ENCODE measurements around the gene C1orf52.
"Not testable (repeated sequence)": the region's sequence is repeated elsewhere in the genome, so short reads cannot be mapped to it uniquely, and the experiment has no call there.

C1orf52 gene

DNA sequence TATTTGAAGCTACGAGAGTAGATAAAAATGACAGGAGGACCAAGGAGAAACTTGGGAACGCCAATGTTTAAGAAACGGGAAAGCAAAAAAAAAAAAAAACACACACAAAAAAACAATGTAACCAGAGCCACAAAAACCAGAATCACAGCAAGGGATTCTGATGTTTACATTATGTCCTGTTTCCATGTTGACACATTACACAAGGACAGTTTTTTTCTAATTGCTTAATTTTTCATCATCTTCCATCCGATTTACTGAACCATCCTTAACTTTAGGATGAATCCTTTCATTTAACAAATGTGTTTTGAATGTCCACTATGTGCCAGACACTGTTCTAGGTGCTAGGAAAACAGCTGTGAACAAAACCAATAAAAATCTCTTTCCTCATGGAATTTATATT lies 18.3 kb upstream of the C1orf52 start:
- DNase-seq (ENCODE audit: low read depth), result no peak

DNA sequence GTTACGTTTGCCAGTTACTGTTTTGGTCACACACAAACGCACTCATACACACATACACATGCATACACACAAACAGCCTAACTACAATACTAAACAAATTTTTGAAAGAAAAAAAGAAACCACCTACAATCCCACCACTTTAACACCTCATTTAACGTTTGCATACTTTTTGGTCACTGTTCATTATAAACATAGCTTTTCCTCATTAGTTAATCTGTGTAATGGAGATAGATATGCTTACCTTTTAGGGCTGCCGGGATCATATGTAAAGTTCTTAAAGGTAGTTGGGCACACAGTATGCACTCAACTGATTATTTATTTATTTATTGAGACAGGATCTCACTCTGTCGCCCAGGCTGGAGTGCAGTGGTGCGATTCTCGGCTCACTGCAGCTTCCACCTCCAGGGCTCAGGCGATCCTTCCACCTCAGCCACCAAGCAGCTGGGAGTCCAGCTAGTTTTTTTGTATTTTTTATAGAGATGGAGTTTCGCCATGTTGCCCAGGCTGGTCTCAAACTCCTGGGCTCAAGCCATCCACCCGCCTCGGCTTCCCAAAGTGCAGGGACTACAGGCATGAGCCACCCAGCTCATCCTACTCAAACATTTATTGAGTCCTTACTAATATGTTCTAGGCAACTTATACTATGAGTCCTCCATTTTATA lies 17.6 kb upstream of the C1orf52 start:
- DNase-seq (ENCODE audit: low read depth), result no peak

DNA sequence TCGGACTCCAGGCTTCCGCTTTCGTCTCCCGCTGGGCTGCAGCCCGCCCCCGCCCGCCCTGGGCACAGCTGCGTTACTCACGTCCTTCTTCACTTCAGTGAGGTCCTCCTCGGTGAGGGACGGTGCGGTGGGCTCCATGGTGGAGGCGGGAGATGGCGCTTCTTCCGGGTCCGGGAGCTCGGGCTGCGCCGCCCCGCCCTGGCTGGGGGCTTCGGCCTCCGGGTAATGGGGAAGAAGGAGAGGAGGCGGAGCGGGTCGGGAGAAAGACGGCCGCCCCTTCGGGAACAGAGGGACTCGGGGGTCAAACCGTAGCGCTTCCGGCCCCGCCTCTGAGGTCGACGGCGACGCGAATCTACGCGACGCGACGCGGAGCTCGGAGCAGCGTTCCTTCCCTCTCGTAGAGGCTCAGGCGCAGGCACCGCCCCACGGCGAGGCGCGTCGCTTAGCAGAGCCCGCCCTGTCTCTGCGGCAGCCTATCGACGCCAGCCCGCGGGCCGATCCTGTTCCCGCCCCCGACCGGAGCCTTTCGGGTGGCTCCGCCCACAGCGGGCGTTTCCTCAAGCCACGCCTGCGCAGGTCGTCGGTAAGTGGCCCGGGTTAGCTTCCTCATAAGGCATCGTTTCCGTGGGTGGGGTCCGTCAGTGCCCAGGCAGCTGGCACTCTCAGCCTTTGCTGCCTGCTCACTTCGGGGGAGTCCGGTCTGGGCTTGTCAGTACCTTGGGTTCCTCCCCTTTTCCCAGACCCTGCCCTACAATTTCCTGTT lies 16.9 kb upstream of the C1orf52 start, which contains the start of gene BCL10:
Gene BCL10, minus strand, starts transcription at position 418 of the 763 bp plus-strand sequence. Its CDS starts 280 bp downstream, at position 138.
- DNase-seq (ENCODE audit: low read depth), result peak; percentile 93

DNA sequence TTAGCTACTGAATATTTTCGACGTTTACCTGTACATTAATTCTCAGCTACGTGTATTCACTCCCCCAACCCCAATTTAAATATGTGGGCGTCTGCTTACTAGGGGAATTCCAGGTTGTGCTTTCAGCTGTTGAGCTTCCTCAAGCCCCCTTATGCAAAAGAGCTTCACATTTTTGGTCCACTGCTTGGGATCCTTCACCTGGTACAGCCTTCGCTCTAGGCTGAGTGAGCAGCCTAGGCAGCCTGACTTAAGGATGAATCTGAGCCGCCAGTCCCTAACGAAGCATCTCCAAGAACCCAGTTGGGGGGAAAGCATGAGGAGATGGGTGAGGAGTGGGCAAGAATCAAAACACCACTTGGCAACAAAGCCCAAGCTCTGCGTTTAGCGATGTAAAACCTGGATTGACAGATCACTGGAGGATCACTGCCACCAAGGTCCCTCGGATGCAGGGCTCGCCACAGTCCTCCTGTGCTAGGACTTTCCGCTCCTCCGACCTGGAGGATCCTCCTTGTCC lies 16.3 kb upstream of the C1orf52 start:
- DNase-seq (ENCODE audit: low read depth), result no peak

DNA sequence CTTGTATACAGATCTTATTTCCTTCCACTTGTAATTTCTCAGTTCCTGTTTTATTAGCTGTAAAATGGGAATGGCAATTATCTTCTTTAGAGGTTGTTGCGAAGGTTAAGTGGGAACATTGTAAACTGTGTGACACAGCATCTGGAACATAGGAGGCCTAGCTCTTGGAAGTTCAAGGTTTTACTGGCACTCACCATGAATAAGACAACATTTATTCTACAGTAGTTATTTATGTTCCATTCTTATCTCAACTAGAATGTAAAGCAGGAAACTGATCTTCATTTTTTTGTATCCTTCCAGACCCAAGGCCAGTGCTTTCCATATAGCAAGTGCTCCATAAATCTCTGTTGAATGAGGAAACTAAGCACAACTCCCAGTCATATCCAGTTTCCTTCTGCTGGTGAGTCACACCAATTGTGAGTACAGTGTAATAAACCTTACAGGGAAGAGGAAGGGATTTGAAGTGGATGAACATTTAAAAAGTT lies 15.5 kb upstream of the C1orf52 start:
- no peak for DNase-seq (ENCODE audit: low read depth)

DNA sequence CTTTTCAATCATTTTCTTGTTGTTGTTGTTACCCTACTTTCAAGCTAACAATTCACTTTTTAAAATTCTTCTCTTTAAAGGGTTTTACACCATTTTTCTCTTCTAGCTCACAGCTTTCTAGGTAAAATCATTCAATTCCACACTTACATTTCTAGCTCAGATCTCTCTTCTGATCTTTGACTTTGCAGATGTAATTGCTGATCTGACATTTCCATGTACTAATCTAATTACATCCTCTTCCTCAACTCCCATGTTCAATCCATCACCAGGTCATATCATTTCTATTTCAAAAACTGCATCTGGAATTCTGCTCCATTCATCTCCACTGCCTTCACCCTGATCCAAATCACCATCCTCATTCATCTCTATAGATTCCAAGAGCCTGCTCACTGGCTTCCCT lies 13.9 kb upstream of the C1orf52 start:
- no peak for DNase-seq (ENCODE audit: low read depth)

DNA sequence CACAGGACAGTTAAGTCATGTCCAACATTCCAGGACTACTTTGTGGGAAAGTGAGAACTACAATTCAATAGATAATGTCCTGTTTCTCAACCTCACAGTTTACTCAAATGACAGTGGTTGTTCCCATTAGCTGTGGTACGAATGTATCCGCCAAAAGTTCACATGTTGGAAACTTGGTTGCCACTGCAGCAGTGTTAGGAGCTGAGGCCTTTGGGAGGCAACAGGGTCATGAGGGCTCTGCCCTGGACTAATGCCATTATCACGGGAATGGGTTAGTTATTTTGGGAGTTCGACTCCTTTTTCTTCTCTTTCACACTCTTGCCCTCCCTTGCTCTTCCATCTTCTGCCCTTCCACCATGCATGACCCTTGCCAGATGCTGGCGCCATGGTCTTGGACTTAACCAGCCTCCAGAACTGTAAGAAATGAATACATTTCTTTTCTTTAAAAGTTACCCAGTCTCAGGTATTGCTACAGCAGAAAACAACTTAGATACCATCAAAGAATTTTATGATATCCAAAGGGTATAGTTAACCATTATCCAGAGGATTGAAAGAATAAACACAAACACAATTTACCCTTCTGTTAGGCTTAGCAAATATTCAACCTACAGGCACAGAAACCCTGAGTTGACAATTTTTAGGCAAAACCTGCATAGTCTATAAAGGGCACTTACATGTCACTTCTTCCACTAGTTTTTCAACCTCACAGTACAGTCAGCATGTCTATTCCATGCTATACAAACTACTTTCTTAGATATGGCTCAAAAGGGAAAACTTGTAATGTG lies 9.5 kb upstream of the C1orf52 start:
- DNase-seq (ENCODE audit: low read depth), result no peak

DNA sequence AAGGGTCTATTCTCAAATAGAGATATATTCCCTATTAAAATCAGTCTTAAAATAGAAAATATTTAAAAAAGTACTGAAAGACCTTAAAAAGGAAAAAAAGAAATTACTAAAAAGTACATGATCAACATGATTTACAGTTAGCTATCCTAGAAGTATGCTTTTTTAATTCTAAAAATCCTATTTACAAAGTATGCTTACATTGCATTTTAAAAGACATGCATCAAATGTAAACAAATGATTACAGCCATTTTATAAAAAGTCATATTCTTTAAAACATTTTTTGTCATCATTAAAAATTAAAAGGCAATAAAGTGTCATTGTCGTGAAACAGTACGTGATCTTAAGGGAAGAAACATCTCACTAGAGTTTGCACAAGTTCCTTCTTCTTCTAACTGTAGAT lies 7.9 kb upstream of the C1orf52 start:
- no peak for DNase-seq (ENCODE audit: low read depth)

DNA sequence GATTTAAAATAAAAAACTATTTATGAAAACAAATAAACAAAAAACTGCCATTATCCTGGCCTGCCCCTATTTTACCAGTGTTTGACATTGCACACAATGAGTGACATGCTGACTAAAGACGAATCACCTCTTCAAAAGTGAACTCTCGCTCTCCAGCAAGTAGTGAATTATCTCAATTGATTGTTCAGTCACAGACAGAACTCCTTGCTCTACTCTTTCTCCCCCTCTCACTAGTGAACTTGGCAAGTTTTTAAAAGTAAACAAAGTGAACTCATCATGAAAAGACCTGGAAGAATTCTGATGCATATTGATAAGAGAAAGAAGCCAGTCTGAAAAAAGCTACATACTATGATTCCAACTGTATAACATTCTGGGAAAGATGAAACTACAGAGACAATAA lies 4.7 kb upstream of the C1orf52 start:
- no peak for DNase-seq (ENCODE audit: low read depth)

DNA sequence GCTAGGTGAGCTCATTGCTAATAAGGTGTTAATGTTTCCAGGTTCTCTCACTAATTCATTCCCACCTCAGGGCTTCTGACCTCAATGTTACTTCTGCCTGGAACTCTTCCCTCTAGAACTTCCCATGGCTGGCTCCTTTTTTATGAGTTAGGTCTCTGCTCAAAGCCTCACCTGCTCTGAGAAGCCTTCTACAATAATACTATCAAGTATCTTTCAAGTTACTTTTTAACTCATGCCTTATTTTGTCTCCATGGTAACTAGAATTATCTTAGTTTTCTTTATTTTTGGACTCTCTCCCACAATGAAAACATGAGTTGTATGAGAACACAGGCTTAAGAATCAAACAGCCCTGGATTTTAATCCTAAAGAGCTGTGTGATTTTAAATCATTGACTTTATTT lies 3.5 kb upstream of the C1orf52 start:
- DNase-seq (ENCODE audit: low read depth), result no peak

DNA sequence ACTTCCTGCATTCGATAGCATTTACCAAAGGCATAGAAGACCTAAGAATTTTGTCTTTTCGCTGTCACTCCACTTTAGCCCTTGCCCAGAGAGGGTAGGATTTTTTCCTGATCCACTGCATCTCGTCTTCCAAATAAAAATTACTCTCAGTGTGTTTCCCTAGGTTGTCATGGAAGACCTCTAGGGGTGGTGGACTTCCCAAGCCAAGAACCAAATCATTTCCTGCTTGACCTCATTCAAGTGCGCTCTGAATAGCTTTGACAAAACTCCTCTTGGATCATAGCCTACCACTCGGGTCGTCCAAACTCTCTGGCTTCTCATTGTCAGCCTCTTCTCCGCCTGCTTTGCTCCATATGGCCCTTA lies 431 bp upstream of the C1orf52 start:
- no peak for DNase-seq (ENCODE audit: low read depth)

DNA sequence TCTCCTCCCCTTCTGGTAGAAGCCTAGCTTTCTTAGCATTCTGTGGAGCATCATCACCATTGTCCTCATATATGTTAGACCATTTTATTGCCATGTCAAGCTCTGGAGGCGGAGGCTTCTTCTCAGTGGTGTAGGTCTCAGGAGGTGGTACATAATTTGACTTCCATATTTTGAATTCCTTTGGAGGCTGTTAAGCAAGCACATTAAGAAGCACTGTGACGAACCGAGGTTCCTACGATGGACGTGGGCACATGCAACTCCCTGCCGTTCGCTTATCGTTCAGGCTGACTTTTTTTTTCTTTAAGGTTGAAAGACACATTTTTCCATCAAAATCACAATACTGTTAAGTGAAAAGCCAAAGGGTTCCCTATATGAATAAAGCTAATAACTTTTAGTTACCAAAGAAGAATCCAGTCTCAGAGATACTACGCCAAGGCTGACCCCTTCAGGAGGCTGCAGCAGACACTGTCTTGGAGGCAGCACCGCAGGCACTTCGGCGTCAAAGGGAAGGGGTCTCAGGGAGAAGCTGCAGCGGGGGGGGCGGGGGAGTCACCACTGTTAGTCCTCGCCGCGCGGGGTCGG lies 835 bp downstream of the C1orf52 start:
- DNase-seq (ENCODE audit: low read depth), result no peak

DNA sequence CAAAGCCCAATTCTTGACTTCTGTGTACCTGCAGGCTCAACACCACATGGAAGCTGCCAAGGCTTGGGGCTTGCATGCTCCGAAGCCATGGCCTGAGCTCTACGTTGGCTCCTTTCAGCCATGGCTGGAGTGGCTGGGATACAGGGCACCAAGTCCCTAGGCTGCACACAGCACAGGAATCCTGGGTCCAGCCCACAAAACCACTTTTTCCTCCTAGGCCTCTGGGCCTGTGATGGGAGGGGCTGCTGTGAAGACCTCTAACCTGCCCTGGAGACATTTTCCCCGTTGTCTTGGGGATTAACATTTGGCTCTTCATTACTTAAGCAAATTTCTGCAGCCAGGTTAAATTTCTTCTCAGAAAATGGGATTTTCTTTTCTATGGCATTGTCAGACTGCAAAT lies 10.4 kb downstream of the C1orf52 start:
- DNase-seq (ENCODE audit: low read depth), result not testable (repeated sequence)

DNA sequence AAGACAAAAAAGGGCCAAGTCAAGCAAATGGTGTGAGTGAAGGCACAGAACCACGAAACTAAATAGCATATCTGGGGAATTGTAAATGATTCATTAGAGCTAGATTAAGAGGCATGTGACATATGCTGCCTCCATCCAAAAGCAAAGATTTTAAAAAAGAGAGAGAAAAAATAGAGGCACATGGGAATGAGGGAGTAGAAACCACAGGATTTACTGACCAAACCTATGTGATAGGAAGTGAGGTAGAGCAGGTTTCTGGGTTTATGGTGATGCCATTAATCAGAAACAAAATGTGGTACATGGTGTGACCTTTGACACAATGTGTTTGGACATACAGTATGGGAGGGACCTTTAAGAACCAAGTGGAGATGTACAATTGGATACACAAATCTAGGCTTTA lies 13.6 kb downstream of the C1orf52 start:
- no peak for DNase-seq (ENCODE audit: low read depth)

DNA sequence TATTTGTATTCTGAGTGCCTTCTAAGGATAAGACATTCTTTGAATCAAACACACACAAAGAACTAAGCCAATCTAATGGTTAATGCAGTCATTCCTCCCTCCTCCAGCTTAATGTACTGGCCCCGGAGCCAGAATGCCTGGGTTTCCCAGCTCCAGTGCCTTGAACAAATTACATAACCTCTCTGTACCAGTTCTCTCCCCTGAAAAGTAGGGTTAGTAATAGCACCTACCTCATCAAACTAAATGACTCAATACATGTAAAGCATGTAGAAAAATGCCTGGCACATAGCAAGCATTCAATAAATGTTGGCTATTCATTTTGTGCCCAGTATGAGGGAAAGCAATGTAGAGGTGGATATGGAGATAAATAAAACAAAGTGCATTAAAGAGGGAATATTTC lies 14.0 kb downstream of the C1orf52 start:
- DNase-seq (ENCODE audit: low read depth), result no peak

DNA sequence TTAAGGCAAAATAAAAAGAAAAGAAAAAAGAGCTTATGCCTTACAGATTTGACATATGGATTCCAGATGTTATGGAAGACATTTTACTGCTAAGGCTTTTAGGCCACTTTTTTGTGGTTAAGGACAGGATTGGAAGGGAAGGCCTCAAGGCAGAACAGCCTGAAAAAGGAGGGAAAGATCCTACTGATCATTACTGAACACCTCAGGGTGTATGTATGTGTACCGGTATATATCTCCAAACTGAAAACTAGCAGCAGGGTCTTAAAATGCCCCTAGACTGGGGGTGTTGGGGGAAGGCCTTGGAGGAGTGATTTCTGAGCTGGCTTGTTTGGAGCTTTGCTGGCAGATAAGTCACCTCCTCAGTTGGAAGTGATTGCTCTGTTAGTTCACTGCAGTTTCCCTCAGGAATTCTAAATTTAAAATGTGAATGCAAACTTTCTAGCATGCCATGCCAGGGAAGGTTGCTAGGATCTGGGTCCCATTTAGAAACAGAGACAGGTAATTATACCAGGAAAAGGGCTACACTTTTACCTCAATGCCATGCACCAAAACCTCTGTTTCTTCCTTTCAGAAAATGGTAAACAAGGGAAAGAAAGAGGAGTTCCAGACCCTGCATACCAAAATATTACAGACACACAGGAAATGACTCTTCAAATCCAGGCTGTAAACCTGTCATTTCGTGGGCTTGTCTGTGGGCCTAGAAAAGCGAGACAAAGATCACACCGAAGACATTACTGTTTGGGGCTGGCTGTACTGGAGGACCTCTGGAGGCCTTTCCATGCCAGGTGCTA lies 15.0 kb downstream of the C1orf52 start:
- DNase-seq (ENCODE audit: low read depth), result no peak

DNA sequence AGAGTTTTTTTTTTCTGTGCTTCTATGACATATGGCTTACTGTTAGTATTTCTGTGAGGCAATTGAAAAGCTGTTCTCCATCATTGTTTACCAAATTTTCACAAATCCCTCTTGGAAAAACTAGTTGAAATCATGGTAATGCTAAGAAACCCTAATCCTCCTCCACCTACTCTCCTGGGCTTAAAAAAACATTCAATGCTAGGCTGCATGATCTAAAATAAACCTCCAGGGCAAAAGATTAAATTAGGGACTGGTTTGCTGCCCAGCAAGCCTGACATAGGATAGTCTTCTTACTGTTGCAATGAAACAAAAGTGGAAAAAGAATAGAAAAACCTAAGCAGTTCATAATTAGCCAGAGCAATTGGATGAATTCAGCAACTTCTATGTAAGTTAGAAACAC lies 16.1 kb downstream of the C1orf52 start:
- DNase-seq (ENCODE audit: low read depth), result no peak

DNA sequence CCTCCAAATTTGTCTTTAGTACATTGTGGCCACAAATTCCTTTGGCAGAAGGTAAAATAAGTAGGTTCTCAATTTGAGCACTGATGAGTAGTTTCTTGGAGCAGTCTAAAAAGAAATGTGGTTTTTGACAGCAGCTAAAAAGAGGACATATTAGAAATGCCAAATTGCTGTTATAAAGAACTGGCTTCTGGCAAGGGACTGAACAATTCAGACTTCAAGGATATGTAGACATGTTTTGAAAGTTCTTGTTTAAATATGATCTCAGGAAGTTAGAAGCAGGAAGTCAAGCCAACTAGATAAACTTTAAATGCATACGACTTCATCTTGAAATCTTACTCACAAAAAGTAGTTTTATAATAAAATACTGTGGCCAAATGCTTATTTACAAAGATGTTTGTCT lies 18.8 kb downstream of the C1orf52 start:
- DNase-seq (ENCODE audit: low read depth), result no peak

DNA sequence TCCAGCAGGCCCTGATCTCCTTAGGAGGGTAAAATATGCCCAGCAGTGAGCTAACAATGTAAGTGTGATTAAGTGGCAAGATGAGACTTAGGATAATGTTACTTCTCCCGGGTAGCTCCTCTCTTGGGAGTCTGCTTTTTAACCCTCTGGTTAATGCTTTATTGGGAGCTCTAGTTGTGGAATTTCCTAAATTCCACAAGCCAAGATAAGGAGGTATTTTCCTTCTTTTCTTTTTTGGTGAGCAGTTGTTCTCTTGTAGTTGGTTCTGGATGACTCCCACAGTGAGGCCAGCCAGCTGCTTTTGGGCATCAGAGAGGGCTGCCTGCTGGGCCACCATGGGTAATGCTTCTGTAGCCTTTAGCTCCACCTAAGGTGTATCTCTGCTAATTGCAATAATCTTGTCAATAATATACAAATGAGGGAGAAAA lies 19.3 kb downstream of the C1orf52 start:
- no peak for DNase-seq (ENCODE audit: low read depth)

DNA sequence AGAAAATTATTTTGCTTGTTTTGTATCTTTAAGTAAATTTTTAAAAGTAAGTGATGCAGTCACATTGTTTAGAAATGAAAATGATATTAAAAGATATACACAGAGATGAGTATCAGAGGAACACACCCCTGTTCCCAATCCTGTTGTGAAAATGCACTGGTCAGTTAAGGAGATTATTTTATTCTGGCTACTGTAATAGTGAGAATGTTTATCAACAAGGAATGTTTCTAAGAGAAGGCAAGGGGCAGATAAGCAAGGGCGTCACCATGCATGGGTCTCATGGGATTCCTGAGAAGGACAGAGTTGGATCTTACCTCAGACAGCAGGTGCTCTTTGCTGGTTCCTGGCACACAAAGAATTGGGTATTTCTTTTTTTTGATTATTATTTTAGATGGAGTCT lies 21.8 kb downstream of the C1orf52 start:
- no peak for DNase-seq (ENCODE audit: low read depth)

DNA sequence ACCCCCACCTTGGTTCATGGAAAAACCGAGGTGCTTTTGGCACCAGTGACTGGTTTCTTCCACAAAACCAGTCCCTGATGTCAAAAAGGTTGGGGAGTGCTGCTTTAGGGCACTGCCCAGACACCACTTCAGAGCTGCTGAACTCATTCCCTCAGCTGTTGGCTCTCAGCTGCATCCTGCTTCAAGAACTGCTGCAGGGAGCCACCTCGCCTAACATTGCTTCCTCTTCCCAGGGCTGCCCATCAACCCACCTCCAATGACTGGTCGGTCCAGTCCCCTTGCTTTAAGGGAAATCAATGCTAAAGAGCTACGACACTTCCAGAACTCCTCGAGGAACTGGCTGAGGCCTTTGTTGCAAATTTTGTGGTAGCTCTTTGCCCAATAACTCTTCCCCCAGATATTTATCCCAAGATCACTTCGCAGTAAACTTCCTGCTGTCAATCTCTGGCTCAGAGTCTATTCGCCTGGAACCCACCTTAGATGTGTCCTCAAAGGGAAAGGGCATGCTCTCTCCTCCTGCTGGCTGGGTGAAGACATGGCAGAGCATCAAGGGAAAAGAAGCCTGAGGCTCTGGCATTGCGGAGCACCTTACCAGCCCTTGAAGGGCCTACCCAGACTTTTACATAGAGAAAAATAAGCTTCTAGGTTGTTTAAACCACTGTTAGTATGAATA lies 29.0 kb downstream of the C1orf52 start:
- no peak for DNase-seq (ENCODE audit: low read depth)
